Suprapubic skin (tissue), 4 donors: ENCODE measurements around the gene EIF2A.

Source experiments
- EP300 ChIP-seq: sonication (generic); formaldehyde crosslinking; IDR thresholded peaks from one replicate; pipeline ENCODE4 v1.6.1; 2017; ENCODE audit warnings: antibody characterized with exemption
- POLR2A ChIP-seq, 2 donors: fragments of 450-650 bp; IDR thresholded peaks; one replicate each; pipeline ENCODE4 v1.6.1; 2017; ENCODE audit warnings: antibody characterized with exemption in 2 of 2, mild to moderate bottlenecking in 2 of 2, moderate library complexity in 2 of 2
- POLR2AphosphoS5 ChIP-seq, 3 donors: sonication (generic); formaldehyde crosslinking; IDR thresholded peaks; one replicate each; pipeline ENCODE4 v1.6.1; 2017; ENCODE audit warnings: antibody characterized with exemption in 3 of 3
- TF ChIP-seq, protein P1 (sequence below), 2 donors: fragments of 200-600 bp in 1 of 2; fragments of 450-650 bp in 1 of 2; sonication (generic) in 1 of 2; IDR thresholded peaks; one replicate each; pipeline ENCODE4 v1.5.1; 2016 to 2019; ENCODE audit warnings: antibody characterized with exemption in 2 of 2, mild to moderate bottlenecking in 1 of 2, moderate library complexity in 1 of 2

- TF ChIP-seq, protein P1, sequence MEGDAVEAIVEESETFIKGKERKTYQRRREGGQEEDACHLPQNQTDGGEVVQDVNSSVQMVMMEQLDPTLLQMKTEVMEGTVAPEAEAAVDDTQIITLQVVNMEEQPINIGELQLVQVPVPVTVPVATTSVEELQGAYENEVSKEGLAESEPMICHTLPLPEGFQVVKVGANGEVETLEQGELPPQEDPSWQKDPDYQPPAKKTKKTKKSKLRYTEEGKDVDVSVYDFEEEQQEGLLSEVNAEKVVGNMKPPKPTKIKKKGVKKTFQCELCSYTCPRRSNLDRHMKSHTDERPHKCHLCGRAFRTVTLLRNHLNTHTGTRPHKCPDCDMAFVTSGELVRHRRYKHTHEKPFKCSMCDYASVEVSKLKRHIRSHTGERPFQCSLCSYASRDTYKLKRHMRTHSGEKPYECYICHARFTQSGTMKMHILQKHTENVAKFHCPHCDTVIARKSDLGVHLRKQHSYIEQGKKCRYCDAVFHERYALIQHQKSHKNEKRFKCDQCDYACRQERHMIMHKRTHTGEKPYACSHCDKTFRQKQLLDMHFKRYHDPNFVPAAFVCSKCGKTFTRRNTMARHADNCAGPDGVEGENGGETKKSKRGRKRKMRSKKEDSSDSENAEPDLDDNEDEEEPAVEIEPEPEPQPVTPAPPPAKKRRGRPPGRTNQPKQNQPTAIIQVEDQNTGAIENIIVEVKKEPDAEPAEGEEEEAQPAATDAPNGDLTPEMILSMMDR (IDR thresholded peaks at IDR 0.05) = no peak
- no peak for TF ChIP-seq POLR2A (IDR thresholded peaks at IDR 0.05)
- no peak for TF ChIP-seq POLR2AphosphoS5 (IDR thresholded peaks at IDR 0.05)
- no peak for TF ChIP-seq EP300
Measured at GRCh38 chr3:150609988-150610387, 63.4 kb downstream of the EIF2A start.
